Gastroesophageal sphincter (tissue), 4 donors: Measurements from ENCODE around the gene LIPA. TPM values are rescaled to one million over a fixed set of nuclear protein-coding genes. Genes with fewer than 3 reads are reported as not detected.

Source experiments
- ATAC-seq: fragments of 150-250 bp; one replicate; pipeline ENCODE4 v1.9.1; 2016; ENCODE audit warnings: mild to moderate bottlenecking, moderate library complexity
- H3K27ac ChIP-seq, 4 donors: fragments of 200-600 bp; sonication (generic) in 3 of 4; 1 replicate in 3 of 4; 2 replicates in 1 of 4; pipeline ENCODE4 v1.5.1; 2016 to 2019
- H3K27me3 ChIP-seq: fragments of 200-600 bp; sonication (generic); one replicate; pipeline ENCODE4 v1.5.1; 2019
- H3K36me3 ChIP-seq, 2 donors: fragments of 200-600 bp; sonication (generic); one replicate each; pipeline ENCODE4 v1.5.1; 2019; ENCODE audit warnings: control low read depth in 1 of 2
- H3K4me1 ChIP-seq, 3 donors: fragments of 200-600 bp; sonication (generic); 1 replicate in 2 of 3; 2 replicates in 1 of 3; pipeline ENCODE4 v1.5.1; 2016 to 2019; ENCODE audit warnings: control low read depth in 2 of 3
- H3K4me3 ChIP-seq, 2 donors: fragments of 200-600 bp; sonication (generic); one replicate each; pipeline ENCODE4 v1.5.1; 2019; ENCODE audit warnings: mild to moderate bottlenecking in 1 of 2, moderate library complexity in 1 of 2
- H3K9me3 ChIP-seq, 3 donors: fragments of 200-600 bp; sonication (generic); one replicate each; pipeline ENCODE4 v1.5.1; 2017 to 2019; ENCODE audit warnings: control low read depth in 2 of 3
- CTCF ChIP-seq, 4 experiments: fragments of 200-600 bp in 2 of 4; fragments of 450-650 bp in 2 of 4; sonication (generic) in 1 of 4; IDR thresholded peaks; one replicate each; pipeline ENCODE4 v1.5.1; 2017 to 2019; ENCODE audit warnings: antibody characterized with exemption in 4 of 4, mild to moderate bottlenecking in 2 of 4, moderate library complexity in 2 of 4
- EP300 ChIP-seq: sonication (generic); formaldehyde crosslinking; IDR thresholded peaks from one replicate; pipeline ENCODE4 v1.6.1; 2017; ENCODE audit warnings: antibody characterized with exemption, mild to moderate bottlenecking
- POLR2A ChIP-seq, 2 donors: fragments of 450-650 bp; IDR thresholded peaks; one replicate each; pipeline ENCODE4 v1.6.1; 2017; ENCODE audit warnings: antibody characterized with exemption in 2 of 2, mild to moderate bottlenecking in 2 of 2, moderate library complexity in 1 of 2
- POLR2AphosphoS5 ChIP-seq: sonication (generic); formaldehyde crosslinking; IDR thresholded peaks from one replicate; pipeline ENCODE4 v1.6.1; 2017; ENCODE audit warnings: antibody characterized with exemption
- WGBS, 2 donors: methylation state at CpG; one replicate each; pipeline ENCODE4 v1.1.5; 2018; ENCODE audit warnings: low coverage in 1 of 2; 5-methylcytosine and 5-hydroxymethylcytosine counted together
- total RNA-seq, 4 donors: library from RNA; depleted of rRNA; stranded (reverse); fragments of >200 nt; gene quantifications; one replicate each; pipeline ENCODE4 v1.1.0, GENCODE V29; 2016

Gene LIPA
- total RNA-seq, 4 donors from 2014 or later: 15.7 to 46.0 (median 22.3) TPM

GRCh38 chr10:89242345-89242684 lies 9.3 kb downstream of the LIPA start:
- TF ChIP-seq EP300: no peak
- no peak for TF ChIP-seq POLR2AphosphoS5
- no peak for TF ChIP-seq CTCF (IDR thresholded peaks at IDR 0.05)
- no peak for TF ChIP-seq POLR2A (IDR thresholded peaks at IDR 0.05)
- H3K27ac ChIP-seq: no peak overlapping the region
- no peaks in the 10 kb centered on the region for H3K27me3 ChIP-seq
- no peaks in the 10 kb centered on the region for H3K9me3 ChIP-seq
- peaks cover 0 to 49% of the 10 kb centered on the region in 2 donors for H3K36me3 ChIP-seq
- H3K4me3 ChIP-seq: no peak overlapping the region
- peaks cover 0 to 13% (median 0%) of the 10 kb centered on the region in 3 donors for H3K4me1 ChIP-seq
- ATAC-seq: no peak

- H3K27ac ChIP-seq: peak overlapping the region in 1 of 4 donors; percentile 15
- no peaks in the 10 kb centered on the region for H3K27me3 ChIP-seq
- 69 to 85% methylated on average over 3 of the region's 3 CpGs for WGBS, 2 donors
- no peak overlapping the region for H3K4me3 ChIP-seq
- ATAC-seq: peak; percentile 80
- H3K4me1 ChIP-seq: peaks cover 0 to 13% (median 0%) of the 10 kb centered on the region in 3 donors
- H3K9me3 ChIP-seq: no peaks in the 10 kb centered on the region
- H3K36me3 ChIP-seq: peaks cover 0 to 44% of the 10 kb centered on the region in 2 donors
- no peak for TF ChIP-seq EP300
- TF ChIP-seq POLR2A (IDR thresholded peaks at IDR 0.05): no peak
- no peak for TF ChIP-seq POLR2AphosphoS5
- TF ChIP-seq CTCF (IDR thresholded peaks at IDR 0.05): no peak
Measured at GRCh38 chr10:89241486-89242344, 9.9 kb downstream of the LIPA start.

GRCh38 chr10:89241026-89241425 lies 10.5 kb downstream of the LIPA start:
- WGBS, 2 donors: 80 to 91% methylated on average over 1 to 3 of the region's 3 CpGs
- no peak for ATAC-seq

GRCh38 chr10:89240519-89240918 lies 11.1 kb downstream of the LIPA start:
- 85 to 100% methylated on average over 1 to 3 of the region's 3 CpGs for WGBS, 2 donors

More at GRCh38 chr10:89241026-89241425, 10.5 kb downstream of the LIPA start:
- H3K4me3 ChIP-seq: no peak overlapping the region
- peaks cover 0 to 44% of the 10 kb centered on the region in 2 donors for H3K36me3 ChIP-seq
- TF ChIP-seq CTCF (IDR thresholded peaks at IDR 0.05) (no peak), POLR2A (IDR thresholded peaks at IDR 0.05) (no peak), POLR2AphosphoS5 (no peak), EP300 (no peak)
- no peaks in the 10 kb centered on the region for H3K27me3 ChIP-seq
- peaks cover 0 to 13% (median 0%) of the 10 kb centered on the region in 3 donors for H3K4me1 ChIP-seq
- H3K9me3 ChIP-seq: no peaks in the 10 kb centered on the region
- H3K27ac ChIP-seq: no peak overlapping the region

More at GRCh38 chr10:89240519-89240918, 11.1 kb downstream of the LIPA start:
- H3K36me3 ChIP-seq: peaks cover 0 to 44% of the 10 kb centered on the region in 2 donors
- no peak overlapping the region for H3K27ac ChIP-seq
- no peak for ATAC-seq
- H3K9me3 ChIP-seq: no peaks in the 10 kb centered on the region
- peaks cover 0 to 13% (median 0%) of the 10 kb centered on the region in 3 donors for H3K4me1 ChIP-seq
- TF ChIP-seq POLR2AphosphoS5: no peak
- no peak for TF ChIP-seq CTCF (IDR thresholded peaks at IDR 0.05)
- no peak for TF ChIP-seq EP300
- no peaks in the 10 kb centered on the region for H3K27me3 ChIP-seq
- H3K4me3 ChIP-seq: no peak overlapping the region
